Endodermal cell (in vitro differentiated cells): ENCODE results near the gene FANCM. TPM values are rescaled to one million over a fixed set of nuclear protein-coding genes. Genes with fewer than 3 reads are reported as not detected.

Experiments
- DNase-seq: peaks from one replicate; pipeline ENCODE4 v3.0.0-alpha.2; 2017
- H3K27ac ChIP-seq: 2 replicates; pipeline ENCODE4 v1.5.1; 2013; ENCODE audit warnings: mild to moderate bottlenecking, low read depth, low read length, moderate library complexity
- H3K27me3 ChIP-seq: 2 replicates; pipeline ENCODE4 v1.6.1; 2013; ENCODE audit warnings: mild to moderate bottlenecking, low read length, moderate library complexity; ENCODE audit not compliant: insufficient read depth, control insufficient read depth, poor library complexity, severe bottlenecking
- H3K36me3 ChIP-seq: 2 replicates; pipeline ENCODE4 v1.7.0; 2013; ENCODE audit warnings: mild to moderate bottlenecking, low read length, moderate library complexity; ENCODE audit not compliant: control insufficient read depth, insufficient read depth
- H3K4me1 ChIP-seq: one replicate; pipeline ENCODE4 v1.7.0; 2013; ENCODE audit warnings: low read length; ENCODE audit not compliant: control insufficient read depth, insufficient read depth
- H3K4me3 ChIP-seq: 2 replicates; pipeline ENCODE4 v1.5.1; 2013; ENCODE audit warnings: mild to moderate bottlenecking, low read length, moderate library complexity
- H3K9ac ChIP-seq: 2 replicates; pipeline ENCODE4 v1.6.1; 2013; ENCODE audit warnings: mild to moderate bottlenecking, low read length, moderate library complexity; ENCODE audit not compliant: poor library complexity, severe bottlenecking; ENCODE audit errors: extremely low read depth
- H3K9me3 ChIP-seq: 2 replicates; pipeline ENCODE4 v1.6.1; 2013; ENCODE audit warnings: mild to moderate bottlenecking, low read length, moderate library complexity; ENCODE audit not compliant: control insufficient read depth
- H3K27ac Mint-ChIP-seq: 2 replicates; pipeline ENCODE4 v1.8.0; 2020; ENCODE audit warnings: mixed read lengths
- H3K27me3 Mint-ChIP-seq: 2 replicates; pipeline ENCODE4 v1.8.0; 2021; ENCODE audit warnings: mild to moderate bottlenecking, mixed read lengths; ENCODE audit not compliant: insufficient read depth
- H3K36me3 Mint-ChIP-seq: 2 replicates; pipeline ENCODE4 v1.8.0; 2020; ENCODE audit warnings: low read depth, mixed read lengths
- H3K4me1 Mint-ChIP-seq: 2 replicates; pipeline ENCODE4 v1.8.0; 2020; ENCODE audit warnings: mixed read lengths
- H3K4me3 Mint-ChIP-seq: 2 replicates; pipeline ENCODE4 v1.8.0; 2020; ENCODE audit warnings: mild to moderate bottlenecking, moderate library complexity, mixed read lengths
- H3K9me3 Mint-ChIP-seq: 2 replicates; pipeline ENCODE4 v1.8.0; 2020; ENCODE audit warnings: mild to moderate bottlenecking, mixed read lengths
- WGBS, 2 experiments: methylation state at CpG; one replicate each; pipeline versions ENCODE4 v1.1.5 to v1.1.7; 2013; ENCODE audit warnings: missing lambda C conversion rate in 2 of 2, mixed read lengths in 1 of 2; ENCODE audit not compliant: insufficient coverage in 1 of 2, insufficient read length in 1 of 2; 5-methylcytosine and 5-hydroxymethylcytosine counted together
- total RNA-seq, 2 donors: library from RNA; stranded (reverse); fragmentation: NEBNext Ultra II Directional in 1 of 2; extraction: Animal tissue kit (Norgen Biotek cat#: 25700) in 1 of 2; gene quantifications; 2 replicates in 1 of 2; 3 replicates in 1 of 2; pipeline ENCODE4 v1.2.1, GENCODE V29; 2021
- TF ChIP-seq, protein P1 (sequence below): fragments of 200-600 bp; sonication (generic); conservative IDR thresholded peaks from 2 replicates; pipeline ENCODE4 v1.5.0; 2021; ENCODE audit warnings: antibody characterized with exemption, mild to moderate bottlenecking

Gene FANCM
- total RNA-seq, 2 donors from 2014 or later: 13.1 to 15.8 TPM

DNA sequence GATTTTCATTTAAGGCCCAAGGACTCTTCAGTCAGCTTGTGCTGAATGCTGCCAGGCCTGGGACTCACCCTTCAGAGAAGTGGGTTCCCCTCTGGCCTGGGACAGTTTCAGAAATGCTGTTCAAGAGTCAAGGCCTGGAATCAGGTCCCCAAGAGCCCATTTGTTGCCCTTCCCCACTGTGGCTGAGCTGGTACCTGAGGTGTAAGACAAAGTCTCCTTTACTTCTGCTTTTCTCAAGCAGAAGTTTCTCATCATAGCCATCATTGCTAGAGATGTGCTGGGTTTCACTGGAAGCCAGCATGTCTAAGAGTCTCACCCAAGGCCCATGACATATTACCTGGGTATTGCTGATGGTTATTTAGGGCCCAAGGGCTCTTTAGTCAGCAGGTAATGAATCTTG, 8.9 kb downstream of the FANCM start:
- H3K27ac Mint-ChIP-seq: no peak overlapping the region
- TF ChIP-seq, protein P1, sequence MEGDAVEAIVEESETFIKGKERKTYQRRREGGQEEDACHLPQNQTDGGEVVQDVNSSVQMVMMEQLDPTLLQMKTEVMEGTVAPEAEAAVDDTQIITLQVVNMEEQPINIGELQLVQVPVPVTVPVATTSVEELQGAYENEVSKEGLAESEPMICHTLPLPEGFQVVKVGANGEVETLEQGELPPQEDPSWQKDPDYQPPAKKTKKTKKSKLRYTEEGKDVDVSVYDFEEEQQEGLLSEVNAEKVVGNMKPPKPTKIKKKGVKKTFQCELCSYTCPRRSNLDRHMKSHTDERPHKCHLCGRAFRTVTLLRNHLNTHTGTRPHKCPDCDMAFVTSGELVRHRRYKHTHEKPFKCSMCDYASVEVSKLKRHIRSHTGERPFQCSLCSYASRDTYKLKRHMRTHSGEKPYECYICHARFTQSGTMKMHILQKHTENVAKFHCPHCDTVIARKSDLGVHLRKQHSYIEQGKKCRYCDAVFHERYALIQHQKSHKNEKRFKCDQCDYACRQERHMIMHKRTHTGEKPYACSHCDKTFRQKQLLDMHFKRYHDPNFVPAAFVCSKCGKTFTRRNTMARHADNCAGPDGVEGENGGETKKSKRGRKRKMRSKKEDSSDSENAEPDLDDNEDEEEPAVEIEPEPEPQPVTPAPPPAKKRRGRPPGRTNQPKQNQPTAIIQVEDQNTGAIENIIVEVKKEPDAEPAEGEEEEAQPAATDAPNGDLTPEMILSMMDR: no peak
- no peak overlapping the region for H3K4me3 Mint-ChIP-seq

DNA sequence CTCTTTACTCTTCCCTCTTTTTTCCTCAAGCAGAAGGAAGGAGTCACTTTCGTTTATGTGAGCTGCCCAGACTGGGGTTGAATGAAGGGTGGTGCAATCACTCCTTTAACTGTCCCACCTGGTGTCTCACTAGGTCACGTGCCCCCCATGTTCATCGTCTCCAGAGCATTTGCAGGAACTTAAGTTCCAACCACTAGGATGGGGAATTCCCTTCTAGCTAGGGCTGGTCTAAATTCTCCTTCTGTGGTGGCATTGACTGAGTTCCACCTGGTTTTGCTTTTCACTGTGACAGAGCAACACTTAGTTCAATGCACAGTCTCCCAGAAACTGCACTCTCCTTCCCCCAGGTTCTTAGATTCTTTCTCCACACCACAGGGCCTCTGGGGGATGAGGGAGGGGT, 9.5 kb downstream of the FANCM start:
- TF ChIP-seq, protein P1: no peak
- no peak overlapping the region for H3K4me3 ChIP-seq
- Mint-ChIP-seq H3K4me1 (no peaks in the 10 kb centered on the region), H3K9me3 (peaks cover 5% of the 10 kb centered on the region), H3K36me3 (peaks cover 33% of the 10 kb centered on the region), H3K27me3 (no peaks in the 10 kb centered on the region), H3K4me3 (no peak overlapping the region), H3K27ac (no peak overlapping the region)
- H3K9ac ChIP-seq: no peak overlapping the region
- 95% methylated on average over 2 to 3 of the region's 3 CpGs for WGBS, 2 experiments
- no peaks in the 10 kb centered on the region for H3K27me3 ChIP-seq
- no peak overlapping the region for H3K27ac ChIP-seq
- H3K36me3 ChIP-seq: no peaks in the 10 kb centered on the region
- H3K9me3 ChIP-seq: no peaks in the 10 kb centered on the region
- no peak for DNase-seq
- H3K4me1 ChIP-seq: no peaks in the 10 kb centered on the region

More for the DNA sequence above, 8.9 kb downstream of the FANCM start:
- peaks cover 31% of the 10 kb centered on the region for H3K36me3 Mint-ChIP-seq
- Histone ChIP-seq H3K9me3 (no peaks in the 10 kb centered on the region), H3K9ac (no peak overlapping the region), H3K4me3 (no peak overlapping the region), H3K4me1 (no peaks in the 10 kb centered on the region), H3K36me3 (no peaks in the 10 kb centered on the region), H3K27me3 (no peaks in the 10 kb centered on the region), H3K27ac (no peak overlapping the region)
- no peaks in the 10 kb centered on the region for H3K27me3 Mint-ChIP-seq
- DNase-seq: no peak
- no peaks in the 10 kb centered on the region for H3K4me1 Mint-ChIP-seq
- H3K9me3 Mint-ChIP-seq: peaks cover 5% of the 10 kb centered on the region

GRCh38 chr14:45149602-45150001, 13.9 kb downstream of the FANCM start:
- H3K27ac Mint-ChIP-seq: peak overlapping the region; percentile 49
- H3K9me3 Mint-ChIP-seq: peaks cover 5% of the 10 kb centered on the region
- H3K4me3 Mint-ChIP-seq: no peak overlapping the region
- Histone ChIP-seq H3K27ac (no peak overlapping the region), H3K4me3 (no peak overlapping the region), H3K4me1 (no peaks in the 10 kb centered on the region), H3K9me3 (no peaks in the 10 kb centered on the region), H3K27me3 (no peaks in the 10 kb centered on the region), H3K36me3 (peaks cover 8% of the 10 kb centered on the region), H3K9ac (no peak overlapping the region)
- H3K27me3 Mint-ChIP-seq: no peaks in the 10 kb centered on the region
- H3K4me1 Mint-ChIP-seq: no peaks in the 10 kb centered on the region
- DNase-seq: no peak
- peaks cover 28% of the 10 kb centered on the region for H3K36me3 Mint-ChIP-seq
- TF ChIP-seq, protein P1: no peak
- WGBS, 2 experiments: 80 to 95% methylated on average over 1 to 3 of the region's 3 CpGs
